K562 (cell line): ENCODE results near the gene ST14. TPM values are rescaled to one million over a fixed set of nuclear protein-coding genes. Genes with fewer than 3 reads are reported as not detected.

ENCODE experiments used
- CC2D1A ChIP-seq: fragments of 450-650 bp; IDR thresholded peaks from 2 replicates; pipeline ENCODE4 v1.6.1; 2017; ENCODE audit warnings: mild to moderate bottlenecking
- CCNT2 ChIP-seq: IDR thresholded peaks from 2 replicates; pipeline ENCODE4 v1.6.1; 2011; ENCODE audit warnings: borderline replicate concordance, low read depth, mild to moderate bottlenecking, moderate library complexity, mixed read lengths, low read length; ENCODE audit not compliant: insufficient read length; ENCODE audit errors: extremely low read depth
- EGR1 ChIP-seq: fragments of 450-650 bp; conservative IDR thresholded peaks from 2 replicates; pipeline ENCODE4 v1.6.1; 2017; ENCODE audit warnings: mild to moderate bottlenecking
- ELF2 ChIP-seq: fragments of 250-450 bp; sonication (Bioruptor Pico); IDR thresholded peaks from 2 replicates; pipeline ENCODE4 v1.5.0; 2021; ENCODE audit warnings: mild to moderate bottlenecking
- HLTF ChIP-seq: fragments of 450-650 bp; IDR thresholded peaks from 2 replicates; pipeline ENCODE4 v1.6.1; 2016
- HNRNPLL ChIP-seq: fragments of 200-400 bp; formaldehyde crosslinking; IDR thresholded peaks from 2 replicates; pipeline ENCODE4 v1.6.1; 2017; ENCODE audit warnings: low read length, low read depth, mild to moderate bottlenecking; ENCODE audit not compliant: poor library complexity, severe bottlenecking
- JUND ChIP-seq, 2 experiments: IDR thresholded peaks; 2 replicates in 1 of 2; 3 replicates in 1 of 2; pipeline ENCODE4 v1.6.1; 2011; ENCODE audit warnings: borderline replicate concordance in 2 of 2, low read depth in 2 of 2, low read length in 2 of 2, improper control_type of control experiment in 1 of 2, missing biosample characterization in 1 of 2, missing genetic modification characterization in 1 of 2, missing genetic modification reagents in 1 of 2
- KAT7 ChIP-seq: sonication (generic); formaldehyde crosslinking; IDR thresholded peaks from 2 replicates; pipeline ENCODE4 v1.8.0; 2022; ENCODE audit warnings: missing genetic modification reagents, mild to moderate bottlenecking, borderline replicate concordance
- NR1H2 ChIP-seq: sonication (generic); formaldehyde crosslinking; IDR thresholded peaks from 2 replicates; pipeline ENCODE4 v1.4.0; 2020; ENCODE audit warnings: mild to moderate bottlenecking, missing genetic modification reagents
- NUFIP1 ChIP-seq: fragments of 450-650 bp; IDR thresholded peaks from 2 replicates; pipeline ENCODE4 v1.6.1; 2018; ENCODE audit not compliant: partially characterized antibody
- PHF21A ChIP-seq: fragments of 450-650 bp; IDR thresholded peaks from 2 replicates; pipeline ENCODE4 v1.6.1; 2017; ENCODE audit warnings: low read depth, borderline replicate concordance
- SRSF7 ChIP-seq: fragments of 200-400 bp; formaldehyde crosslinking; optimal IDR thresholded peaks from 2 replicates; pipeline ENCODE3; 2017; ENCODE audit warnings: mild to moderate bottlenecking, low read depth, low read length
- TRIM24 ChIP-seq, 2 experiments: fragments of 450-650 bp; IDR thresholded peaks; 2 replicates each; pipeline ENCODE4 v1.6.1; 2016
- VEZF1 ChIP-seq: fragments of 200-800 bp; sonication (Bioruptor generic); IDR thresholded peaks from 2 replicates; pipeline ENCODE4 v1.6.1; 2017; ENCODE audit warnings: missing genetic modification characterization, missing compliant biosample characterization
- ZBTB9 ChIP-seq: fragments of 450-650 bp; formaldehyde crosslinking; IDR thresholded peaks from 2 replicates; pipeline ENCODE4 v1.4.0; 2020; ENCODE audit warnings: mild to moderate bottlenecking, moderate library complexity
- ZNF561 ChIP-seq: fragments of 450-650 bp; formaldehyde crosslinking; conservative IDR thresholded peaks from 2 replicates; pipeline ENCODE4 v1.4.0; 2020; ENCODE audit warnings: mild to moderate bottlenecking, moderate library complexity
- ZNF699 ChIP-seq: fragments of 250-450 bp; sonication (Bioruptor Pico); IDR thresholded peaks from 2 replicates; pipeline ENCODE4 v1.8.0; 2021; ENCODE audit warnings: mild to moderate bottlenecking, moderate library complexity; ENCODE audit not compliant: insufficient replicate concordance
- polyA plus RNA-seq, 8 experiments: library from polyadenylated mRNA; depleted of rRNA in 4 of 8; stranded (reverse) in 5 of 8; unstranded in 3 of 8; fragments of >200 nt; fragmentation: Nextera tagmentation in 2 of 8; fragmentation: Illumina TruSeq in 1 of 8; extraction: Ambion mirVana in 2 of 8; extraction: Trizol in 1 of 8; gene quantifications; 2 replicates each; pipeline versions ENCODE4 v1.2.1 to v1.2.3, GENCODE V29; 2011 to 2014; ENCODE audit warnings: inconsistent platforms in 1 of 8, missing spikeins in 1 of 8
- total RNA-seq, 7 experiments: library from RNA; depleted of rRNA in 6 of 7; stranded (reverse); fragments of >200 nt in 6 of 7; fragmentation: Illumina TruSeq in 2 of 7; extraction: Trizol in 2 of 7; gene quantifications; 2 replicates each; pipeline versions ENCODE4 v1.2.1 to v1.2.3, GENCODE V29; 2011 to 2021; ENCODE audit warnings: low replicate concordance in 1 of 7
- TF ChIP-seq, protein P1 (sequence below): fragments of 450-650 bp; formaldehyde crosslinking; IDR thresholded peaks from 2 replicates; pipeline ENCODE4 v1.4.0; 2020; ENCODE audit warnings: mild to moderate bottlenecking, moderate library complexity
- TF ChIP-seq, protein P2 (sequence below): fragments of 250-450 bp; sonication (Bioruptor Pico); IDR thresholded peaks from 2 replicates; pipeline ENCODE4 v1.5.0; 2021
- TF ChIP-seq, protein P3 (sequence below): fragments of 450-650 bp; IDR thresholded peaks from 2 replicates; pipeline ENCODE4 v1.6.1; 2018; ENCODE audit warnings: mild to moderate bottlenecking, low read depth; ENCODE audit not compliant: partially characterized antibody

Gene ST14
- total and polyA plus RNA-seq, 9 of the 15 experiments (the other 6 are each of a cell fraction or from before 2014, with no cell fraction given): 0.08 to 0.20 TPM; not detected in 7

DNA sequence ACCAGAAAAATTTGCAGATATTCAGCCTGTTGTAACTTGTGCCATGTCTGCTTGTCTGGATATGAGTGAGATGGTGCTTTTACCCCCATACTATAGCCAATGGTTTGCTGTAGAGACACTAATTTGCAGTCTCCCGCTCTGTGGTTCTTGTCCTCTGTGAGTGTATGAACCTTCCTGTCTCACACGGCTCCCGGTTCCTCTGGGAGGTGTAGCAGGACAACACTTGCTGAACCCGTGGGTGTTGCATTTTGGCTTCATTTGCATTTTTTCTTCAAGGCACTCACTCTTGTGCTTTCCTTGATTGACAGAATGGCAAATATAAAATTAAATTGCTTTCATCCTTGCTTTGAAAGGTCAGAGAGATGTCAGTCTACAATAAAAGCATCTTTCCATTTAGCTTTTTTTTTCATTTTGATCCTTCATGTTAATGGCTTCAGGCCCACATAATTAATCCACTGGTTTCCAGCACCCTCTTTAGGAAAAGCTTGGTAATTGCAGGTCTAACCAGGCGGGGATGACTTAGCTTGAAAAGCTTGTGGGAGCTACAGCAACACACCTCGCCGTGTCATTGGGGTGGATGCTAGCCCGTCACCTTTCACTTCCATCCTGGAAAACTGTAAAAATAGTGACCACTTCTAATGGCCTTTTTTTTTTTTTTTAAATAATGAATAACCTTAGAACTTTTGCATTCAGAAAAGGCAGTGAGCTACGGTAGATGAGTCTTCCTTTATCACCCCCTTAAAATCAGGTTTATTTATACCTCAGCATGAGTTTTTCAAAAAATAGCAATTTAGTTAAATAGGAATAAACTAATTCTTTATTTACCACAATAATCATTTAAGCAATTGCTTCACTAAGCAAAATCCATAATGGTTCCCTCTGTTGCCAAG lies 27.4 kb upstream of the ST14 start (continued):
- TF ChIP-seq, protein P1, sequence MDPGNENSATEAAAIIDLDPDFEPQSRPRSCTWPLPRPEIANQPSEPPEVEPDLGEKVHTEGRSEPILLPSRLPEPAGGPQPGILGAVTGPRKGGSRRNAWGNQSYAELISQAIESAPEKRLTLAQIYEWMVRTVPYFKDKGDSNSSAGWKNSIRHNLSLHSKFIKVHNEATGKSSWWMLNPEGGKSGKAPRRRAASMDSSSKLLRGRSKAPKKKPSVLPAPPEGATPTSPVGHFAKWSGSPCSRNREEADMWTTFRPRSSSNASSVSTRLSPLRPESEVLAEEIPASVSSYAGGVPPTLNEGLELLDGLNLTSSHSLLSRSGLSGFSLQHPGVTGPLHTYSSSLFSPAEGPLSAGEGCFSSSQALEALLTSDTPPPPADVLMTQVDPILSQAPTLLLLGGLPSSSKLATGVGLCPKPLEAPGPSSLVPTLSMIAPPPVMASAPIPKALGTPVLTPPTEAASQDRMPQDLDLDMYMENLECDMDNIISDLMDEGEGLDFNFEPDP (CRISPR knock-in tag): no peak
- no peak for TF ChIP-seq ELF2 (CRISPR knock-in tag)
- TF ChIP-seq VEZF1 (CRISPR knock-in tag): no peak
- no peak for TF ChIP-seq ZNF561 (CRISPR knock-in tag)
- peak; percentile 63 for TF ChIP-seq CC2D1A
- no peak for TF ChIP-seq SRSF7
- no peak for TF ChIP-seq NUFIP1
- TF ChIP-seq JUND (IDR thresholded peaks at IDR 0.05; ENCODE audit: borderline replicate concordance, low read depth, low read length): peak; percentile 26; the same call in 1 of the 2 replicates
- TF ChIP-seq JUND (tag; IDR thresholded peaks at IDR 0.05; ENCODE audit: borderline replicate concordance, low read depth, low read length): no peak
- TF ChIP-seq, protein P2, sequence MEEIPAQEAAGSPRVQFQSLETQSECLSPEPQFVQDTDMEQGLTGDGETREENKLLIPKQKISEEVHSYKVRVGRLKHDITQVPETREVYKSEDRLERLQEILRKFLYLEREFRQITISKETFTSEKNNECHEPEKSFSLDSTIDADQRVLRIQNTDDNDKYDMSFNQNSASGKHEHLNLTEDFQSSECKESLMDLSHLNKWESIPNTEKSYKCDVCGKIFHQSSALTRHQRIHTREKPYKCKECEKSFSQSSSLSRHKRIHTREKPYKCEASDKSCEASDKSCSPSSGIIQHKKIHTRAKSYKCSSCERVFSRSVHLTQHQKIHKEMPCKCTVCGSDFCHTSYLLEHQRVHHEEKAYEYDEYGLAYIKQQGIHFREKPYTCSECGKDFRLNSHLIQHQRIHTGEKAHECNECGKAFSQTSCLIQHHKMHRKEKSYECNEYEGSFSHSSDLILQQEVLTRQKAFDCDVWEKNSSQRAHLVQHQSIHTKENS (CRISPR knock-in tag): no peak
- no peak for TF ChIP-seq PHF21A
- no peak for TF ChIP-seq KAT7 (CRISPR knock-in tag)
- no peak for TF ChIP-seq HNRNPLL
- TF ChIP-seq, protein P3, sequence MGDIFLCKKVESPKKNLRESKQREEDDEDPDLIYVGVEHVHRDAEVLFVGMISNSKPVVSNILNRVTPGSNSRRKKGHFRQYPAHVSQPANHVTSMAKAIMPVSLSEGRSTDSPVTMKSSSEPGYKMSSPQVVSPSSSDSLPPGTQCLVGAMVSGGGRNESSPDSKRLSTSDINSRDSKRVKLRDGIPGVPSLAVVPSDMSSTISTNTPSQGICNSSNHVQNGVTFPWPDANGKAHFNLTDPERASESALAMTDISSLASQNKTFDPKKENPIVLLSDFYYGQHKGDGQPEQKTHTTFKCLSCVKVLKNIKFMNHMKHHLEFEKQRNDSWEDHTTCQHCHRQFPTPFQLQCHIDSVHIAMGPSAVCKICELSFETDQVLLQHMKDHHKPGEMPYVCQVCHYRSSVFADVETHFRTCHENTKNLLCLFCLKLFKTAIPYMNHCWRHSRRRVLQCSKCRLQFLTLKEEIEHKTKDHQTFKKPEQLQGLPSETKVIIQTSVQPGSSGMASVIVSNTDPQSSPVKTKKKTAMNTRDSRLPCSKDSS: no peak
- no peak for TF ChIP-seq NR1H2
- no peak for TF ChIP-seq TRIM24 (IDR thresholded peaks at IDR 0.05)
- TF ChIP-seq ZNF699 (CRISPR knock-in tag): no peak
- no peak for TF ChIP-seq ZBTB9 (CRISPR knock-in tag)
- 0 out of 2 replicates have a peak, but pooled peaks have one; percentile 18 for TF ChIP-seq EGR1
- TF ChIP-seq CCNT2: no peak
- TF ChIP-seq HLTF: no peak
